ENCODE data around the gene FBXO38. TPM values are rescaled to one million over a fixed set of nuclear protein-coding genes. Genes with fewer than 3 reads are reported as not detected.

The FBXO38 gene
- total and polyA plus RNA-seq, 2 donors (not counting 1 experiment from before 2014, with no cell fraction given), result 14.4 to 97.0 TPM

- Histone ChIP-seq H2AFZ (ENCODE audit: insufficient read depth, low read depth, low read length, poor library complexity, severe bottlenecking) (no peak overlapping the region), H3K27ac (ENCODE audit: low read length in 2 of 2) (no peak overlapping the region), H3K4me1 (ENCODE audit: control insufficient read depth in 2 of 2, insufficient read depth in 2 of 2, low read length in 2 of 2) (no peaks in the 10 kb centered on the region), H3K9ac (ENCODE audit: low read length) (no peak overlapping the region), H3K36me3 (replicated peaks in 1 of 2; ENCODE audit: control extremely low read depth in 1 of 2, control insufficient read depth in 1 of 2, extremely low read depth in 1 of 2, insufficient read depth in 2 of 2, low read length in 1 of 2) (no peaks in the 10 kb centered on the region), H3K79me2 (ENCODE audit: control insufficient read depth, insufficient read depth, low read length) (no peaks in the 10 kb centered on the region), H3K4me2 (replicated peaks; ENCODE audit: low read depth, low read length, poor library complexity, severe bottlenecking) (no peak overlapping the region), H4K20me1 (ENCODE audit: control insufficient read depth, insufficient read depth, low read length, poor library complexity, severe bottlenecking) (no peaks in the 10 kb centered on the region), H3K4me3 (ENCODE audit: control extremely low read depth in 1 of 5, extremely low read depth in 1 of 5, insufficient read depth in 1 of 5, low read depth in 2 of 5, low read length in 4 of 5) (no peak overlapping the region), H3K9me3 (ENCODE audit: control extremely low read depth in 1 of 3, control insufficient read depth in 2 of 3, insufficient read depth in 1 of 3, low read length in 2 of 3) (no peaks in the 10 kb centered on the region), H3K27me3 (replicated peaks in 1 of 4; ENCODE audit: control extremely low read depth in 1 of 4, control insufficient read depth in 3 of 4, insufficient read depth in 4 of 4, low read length in 3 of 4) (no peaks in the 10 kb centered on the region)
- no CpG with 5 or more reads among the region's 1 CpG for WGBS (ENCODE audit: insufficient coverage)
- no peak overlapping the region for H3K4me3 Mint-ChIP-seq
- ATAC-seq (ENCODE audit: low read depth), result no peak
- no peak for DNase-seq
- intact Hi-C loops (cut with micrococcal nuclease), result no loop called here
- TF ChIP-seq CTCF (IDR thresholded peaks at IDR 0.05), result no peak
- TF ChIP-seq EZH2 (IDR thresholded peaks at IDR 0.05; ENCODE audit: borderline replicate concordance, insufficient read depth, low read depth, low read length, poor library complexity, severe bottlenecking), result no peak
- H3K4me1 Mint-ChIP-seq, result peaks cover 2% of the 10 kb centered on the region
- POLR2A ChIA-PET, result no interaction called here
- peaks cover 9% of the 10 kb centered on the region for H3K27me3 Mint-ChIP-seq
- no peak overlapping the region for H3K27ac Mint-ChIP-seq
- H3K9me3 Mint-ChIP-seq (ENCODE audit: insufficient read depth), result no peaks in the 10 kb centered on the region
- CTCF ChIA-PET, result no interaction called here
Measured at GRCh38 chr5:148352696-148353095, 31.1 kb upstream of the FBXO38 start.

GRCh38 chr5:148353634-148354033 lies 30.1 kb upstream of the FBXO38 start:
- no peak for ATAC-seq (ENCODE audit: low read depth)
- Histone ChIP-seq H3K79me2 (ENCODE audit: control insufficient read depth, insufficient read depth, low read length) (no peaks in the 10 kb centered on the region), H2AFZ (ENCODE audit: insufficient read depth, low read depth, low read length, poor library complexity, severe bottlenecking) (no peak overlapping the region), H3K9ac (ENCODE audit: low read length) (no peak overlapping the region), H3K27ac (ENCODE audit: low read length in 2 of 2) (no peak overlapping the region), H3K4me2 (replicated peaks; ENCODE audit: low read depth, low read length, poor library complexity, severe bottlenecking) (no peak overlapping the region), H3K27me3 (replicated peaks in 1 of 4; ENCODE audit: control extremely low read depth in 1 of 4, control insufficient read depth in 3 of 4, insufficient read depth in 4 of 4, low read length in 3 of 4) (no peaks in the 10 kb centered on the region), H4K20me1 (ENCODE audit: control insufficient read depth, insufficient read depth, low read length, poor library complexity, severe bottlenecking) (no peaks in the 10 kb centered on the region), H3K36me3 (replicated peaks in 1 of 2; ENCODE audit: control extremely low read depth in 1 of 2, control insufficient read depth in 1 of 2, extremely low read depth in 1 of 2, insufficient read depth in 2 of 2, low read length in 1 of 2) (no peaks in the 10 kb centered on the region), H3K9me3 (ENCODE audit: control extremely low read depth in 1 of 3, control insufficient read depth in 2 of 3, insufficient read depth in 1 of 3, low read length in 2 of 3) (no peaks in the 10 kb centered on the region), H3K4me1 (ENCODE audit: control insufficient read depth in 2 of 2, insufficient read depth in 2 of 2, low read length in 2 of 2) (no peaks in the 10 kb centered on the region), H3K4me3 (ENCODE audit: control extremely low read depth in 1 of 5, extremely low read depth in 1 of 5, insufficient read depth in 1 of 5, low read depth in 2 of 5, low read length in 4 of 5) (no peak overlapping the region)
- Mint-ChIP-seq H3K4me3 (no peak overlapping the region), H3K4me1 (peaks cover 2% of the 10 kb centered on the region), H3K27ac (no peak overlapping the region), H3K27me3 (peaks cover 9% of the 10 kb centered on the region), H3K9me3 (ENCODE audit: insufficient read depth) (no peaks in the 10 kb centered on the region)
- TF ChIP-seq EZH2 (IDR thresholded peaks at IDR 0.05; ENCODE audit: borderline replicate concordance, insufficient read depth, low read depth, low read length, poor library complexity, severe bottlenecking) (no peak), CTCF (IDR thresholded peaks at IDR 0.05) (no peak)
- intact Hi-C loops (cut with micrococcal nuclease), result no loop called here
- ChIA-PET POLR2A (no interaction called here), CTCF (no interaction called here)
- WGBS (ENCODE audit: insufficient coverage), result no CpG with 5 or more reads among the region's 2 CpGs
- DNase-seq, result no peak
